ENCODE results near the gene CACNA1G.

The CACNA1G gene

GRCh38 chr17:50645748-50646682 is 85.5 kb downstream of the CACNA1G start:
- no peak for DNase-seq (ENCODE audit: low read depth in 1 of 2, low spot score in 1 of 2)

DNA sequence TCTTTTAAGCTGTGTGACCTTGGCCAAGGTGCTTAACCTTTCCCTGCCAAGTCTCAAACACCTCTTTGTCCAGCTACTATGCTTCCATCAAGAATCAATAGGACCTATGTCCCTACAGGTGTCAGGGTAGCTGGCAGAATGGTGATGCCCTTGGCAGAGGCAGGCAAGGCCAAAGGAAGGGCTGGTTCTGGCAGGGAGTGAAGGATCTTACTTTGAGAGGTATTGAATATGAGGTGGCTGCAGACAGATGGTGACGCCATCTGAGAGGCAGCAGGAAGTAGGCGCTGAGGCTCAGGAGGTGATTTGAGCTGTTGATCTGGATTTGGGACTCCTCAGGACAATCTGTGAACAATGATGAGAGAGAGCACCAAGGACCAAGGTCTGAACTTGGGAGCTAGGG is 86.7 kb downstream of the CACNA1G start:
- DNase-seq (ENCODE audit: low read depth in 1 of 2, low spot score in 1 of 2): no peak

DNA sequence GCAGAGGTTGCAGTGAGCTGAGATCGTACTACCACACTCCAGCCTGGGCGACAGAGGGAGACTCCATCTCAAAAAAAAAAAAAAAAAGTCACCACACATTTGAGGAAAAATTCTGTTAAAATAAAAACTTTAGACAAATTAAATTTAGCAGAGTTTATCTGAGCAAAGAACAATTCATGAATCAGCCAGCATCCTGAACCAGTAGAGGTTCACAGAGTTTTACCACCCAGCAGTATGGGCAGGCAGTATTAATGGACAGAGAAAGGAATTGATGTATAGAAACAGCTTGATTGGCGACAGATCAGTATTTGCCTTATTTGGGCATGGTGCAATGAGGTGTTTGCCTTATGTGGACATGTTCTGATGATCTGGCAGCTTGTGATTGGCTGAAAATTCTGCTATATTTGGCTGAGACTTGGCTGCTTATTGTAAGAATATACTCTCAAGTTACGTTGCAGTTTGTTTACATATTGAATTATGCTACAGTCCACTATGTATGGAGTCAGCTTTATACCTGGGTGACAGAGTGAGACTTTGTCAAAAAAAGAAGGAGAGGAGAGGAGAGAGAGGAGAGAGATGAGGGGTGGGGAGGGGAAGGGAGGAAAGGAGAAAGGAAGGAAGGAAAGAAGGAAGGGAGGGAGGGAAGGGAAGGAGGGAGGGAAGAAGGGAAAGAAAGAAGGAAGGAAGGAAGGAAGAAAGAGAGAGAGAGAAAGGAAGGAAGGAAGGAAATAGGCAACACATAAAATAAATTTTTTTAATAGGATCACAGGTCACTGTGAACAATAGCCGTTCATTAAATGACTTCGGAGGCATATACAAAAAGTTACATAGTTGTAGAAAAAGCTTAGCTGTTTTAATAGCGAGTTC is 88.8 kb downstream of the CACNA1G start:
- no peak for DNase-seq (ENCODE audit: low read depth in 1 of 2, low spot score in 1 of 2)

DNA sequence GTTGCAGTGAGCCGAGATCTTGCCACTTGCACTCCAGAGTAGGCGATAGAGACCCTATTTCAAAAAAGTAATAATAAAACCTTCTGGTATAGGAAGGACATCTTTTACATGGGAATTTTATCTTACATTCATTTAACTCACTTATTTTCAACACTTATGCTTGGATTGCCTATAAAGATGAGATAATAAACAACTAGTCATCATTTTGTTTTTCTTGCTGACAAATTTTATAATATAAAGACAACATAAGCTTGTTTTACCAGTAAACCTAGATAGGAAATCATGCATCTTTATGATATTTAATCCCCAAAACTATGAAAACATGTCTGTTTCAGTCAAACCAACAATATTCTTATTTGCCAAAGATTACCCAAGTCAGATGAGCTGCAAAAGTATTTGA is 91.1 kb downstream of the CACNA1G start:
- no peak for DNase-seq (ENCODE audit: low read depth in 1 of 2, low spot score in 1 of 2)

- DNase-seq (ENCODE audit: low read depth in 1 of 2, low spot score in 1 of 2): no peak
Measured at GRCh38 chr17:50653738-50654137, 93.2 kb downstream of the CACNA1G start.

GRCh38 chr17:50656509-50656908 is 96.0 kb downstream of the CACNA1G start:
- DNase-seq (ENCODE audit: low read depth in 1 of 2, low spot score in 1 of 2): no peak

DNA sequence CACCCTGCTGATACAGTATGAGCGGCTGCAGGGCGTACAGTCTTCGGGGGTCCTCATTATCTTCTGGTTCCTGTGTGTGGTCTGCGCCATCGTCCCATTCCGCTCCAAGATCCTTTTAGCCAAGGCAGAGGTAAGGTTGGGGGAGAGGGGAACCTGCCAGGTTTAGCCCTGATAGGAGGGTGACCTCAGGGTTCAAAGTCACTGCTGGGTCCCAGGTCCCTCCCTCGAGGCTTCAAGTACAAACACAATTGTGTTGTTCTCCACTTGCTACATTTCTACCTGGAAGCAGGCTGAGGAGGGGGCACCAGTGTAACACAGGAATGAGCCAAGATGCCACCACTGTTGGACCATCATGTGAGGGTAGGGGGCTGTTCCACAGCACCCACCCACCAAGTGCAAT is 96.5 kb downstream of the CACNA1G start:
- no peak for DNase-seq (ENCODE audit: low read depth in 1 of 2, low spot score in 1 of 2)

GRCh38 chr17:50657627-50658026 is 97.1 kb downstream of the CACNA1G start:
- DNase-seq (ENCODE audit: low read depth in 1 of 2, low spot score in 1 of 2): no peak

DNA sequence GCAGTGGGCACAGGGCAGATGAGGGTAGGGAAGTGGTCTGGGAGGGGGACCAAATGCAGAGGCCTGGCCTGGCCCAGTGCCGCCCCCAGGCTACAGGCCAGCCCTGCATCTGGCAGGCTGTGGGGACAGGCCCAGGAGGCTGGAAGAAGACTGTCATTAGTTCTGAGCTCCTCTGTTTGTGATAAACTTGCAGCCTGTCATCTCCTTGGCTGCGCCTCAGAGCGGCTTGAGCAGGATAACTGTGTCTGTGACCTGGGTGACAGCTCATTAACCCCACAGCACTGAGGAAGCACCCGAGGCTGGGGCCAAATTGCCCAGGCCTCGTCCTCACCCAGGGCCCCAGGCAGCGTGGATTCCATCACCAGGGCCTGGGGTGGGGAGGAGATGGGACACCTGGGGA is 98.1 kb downstream of the CACNA1G start:
- no peak for DNase-seq (ENCODE audit: low read depth in 1 of 2, low spot score in 1 of 2)

DNA sequence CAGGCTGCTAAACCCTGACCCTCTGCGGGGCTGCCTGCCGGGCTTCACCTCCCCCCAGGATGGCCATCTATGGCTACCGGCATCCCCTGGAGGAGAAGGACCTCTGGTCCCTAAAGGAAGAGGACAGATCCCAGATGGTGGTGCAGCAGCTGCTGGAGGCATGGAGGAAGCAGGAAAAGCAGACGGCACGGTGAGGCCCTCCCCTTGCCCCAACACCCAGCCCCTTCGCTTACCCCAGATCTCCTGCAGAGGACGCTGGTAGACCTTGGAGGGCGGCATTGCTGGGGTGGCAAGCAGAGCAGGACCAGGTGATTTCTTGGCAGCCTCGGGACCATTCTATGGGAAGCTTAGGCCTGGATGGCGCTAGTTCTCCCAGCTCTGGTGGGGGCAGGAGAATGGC is 98.7 kb downstream of the CACNA1G start:
- DNase-seq (ENCODE audit: low read depth in 1 of 2, low spot score in 1 of 2): no peak

- no peak for DNase-seq (ENCODE audit: low read depth in 1 of 2, low spot score in 1 of 2)
Measured at GRCh38 chr17:50660042-50660886, 99.7 kb downstream of the CACNA1G start.

DNA sequence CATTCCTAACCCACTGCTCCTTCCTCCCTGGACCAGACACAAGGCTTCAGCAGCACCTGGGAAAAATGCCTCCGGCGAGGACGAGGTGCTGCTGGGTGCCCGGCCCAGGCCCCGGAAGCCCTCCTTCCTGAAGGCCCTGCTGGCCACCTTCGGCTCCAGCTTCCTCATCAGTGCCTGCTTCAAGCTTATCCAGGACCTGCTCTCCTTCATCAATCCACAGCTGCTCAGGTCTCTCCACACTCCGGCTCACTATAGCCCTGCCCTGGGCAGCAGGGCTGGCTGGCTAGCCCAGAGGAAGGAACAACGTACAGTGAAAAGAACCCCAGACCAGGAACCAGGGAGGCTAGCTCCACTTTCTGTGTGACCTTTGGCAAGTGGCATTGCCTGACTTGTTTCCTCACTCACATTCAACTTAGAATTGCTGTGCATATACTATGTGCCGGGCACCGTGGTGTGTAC is 100.4 kb downstream of the CACNA1G start:
- no peak for DNase-seq (ENCODE audit: low read depth in 1 of 2, low spot score in 1 of 2)

DNA sequence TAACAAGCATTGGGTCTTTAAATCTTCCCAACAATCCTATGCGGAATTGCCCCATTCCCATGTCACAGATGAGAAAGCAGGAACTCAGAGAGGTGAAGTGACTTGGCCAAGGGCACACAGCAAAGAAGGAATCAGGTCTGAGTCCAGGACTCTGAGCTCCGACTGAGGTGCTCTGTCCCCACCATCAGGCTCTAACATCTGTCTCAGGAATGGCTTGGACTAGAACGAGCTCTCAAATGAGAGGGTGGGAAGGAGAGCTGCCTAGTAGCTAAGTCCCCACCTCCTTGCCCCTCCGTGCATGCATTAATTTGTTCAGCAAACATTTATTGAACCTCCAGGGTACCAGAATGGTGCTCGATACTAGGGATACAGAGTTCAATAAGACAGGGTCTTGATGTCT is 100.8 kb downstream of the CACNA1G start:
- no peak for DNase-seq (ENCODE audit: low read depth in 1 of 2, low spot score in 1 of 2)

DNA sequence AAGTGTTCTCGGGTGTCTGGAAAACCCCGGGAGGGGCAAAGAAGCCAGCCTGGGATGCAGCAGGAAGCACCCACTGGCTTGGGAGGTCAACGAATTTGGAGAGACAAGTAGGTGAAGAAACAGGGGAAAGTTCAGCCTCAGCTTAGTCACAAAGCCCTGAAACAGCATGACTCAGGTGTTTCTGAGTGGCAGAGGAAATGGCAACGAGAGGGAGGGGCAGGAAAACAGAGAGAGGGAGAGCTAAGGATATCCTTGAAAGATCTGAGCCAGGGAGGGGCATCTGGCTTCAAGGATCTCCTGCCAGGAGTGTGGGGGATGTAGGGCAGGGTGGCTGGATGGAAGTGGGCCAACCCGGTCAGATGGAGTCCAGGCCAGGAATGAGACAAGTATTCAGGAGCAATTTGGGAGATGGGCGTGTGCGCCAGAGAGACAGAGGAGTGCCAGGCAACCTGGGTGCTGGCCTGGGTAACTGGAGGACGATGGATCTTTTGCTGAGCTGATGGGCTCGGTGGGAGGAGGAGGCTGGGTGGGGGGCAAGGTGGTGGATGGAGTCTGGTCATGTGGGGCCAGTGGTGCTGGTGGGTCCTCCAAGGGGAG is 101.4 kb downstream of the CACNA1G start:
- DNase-seq (ENCODE audit: low read depth in 1 of 2, low spot score in 1 of 2): peak in 1 of 2 donors; percentile 13

- no peak for DNase-seq (ENCODE audit: low read depth in 1 of 2, low spot score in 1 of 2)
Measured at GRCh38 chr17:50662632-50663225, 102.2 kb downstream of the CACNA1G start.

DNA sequence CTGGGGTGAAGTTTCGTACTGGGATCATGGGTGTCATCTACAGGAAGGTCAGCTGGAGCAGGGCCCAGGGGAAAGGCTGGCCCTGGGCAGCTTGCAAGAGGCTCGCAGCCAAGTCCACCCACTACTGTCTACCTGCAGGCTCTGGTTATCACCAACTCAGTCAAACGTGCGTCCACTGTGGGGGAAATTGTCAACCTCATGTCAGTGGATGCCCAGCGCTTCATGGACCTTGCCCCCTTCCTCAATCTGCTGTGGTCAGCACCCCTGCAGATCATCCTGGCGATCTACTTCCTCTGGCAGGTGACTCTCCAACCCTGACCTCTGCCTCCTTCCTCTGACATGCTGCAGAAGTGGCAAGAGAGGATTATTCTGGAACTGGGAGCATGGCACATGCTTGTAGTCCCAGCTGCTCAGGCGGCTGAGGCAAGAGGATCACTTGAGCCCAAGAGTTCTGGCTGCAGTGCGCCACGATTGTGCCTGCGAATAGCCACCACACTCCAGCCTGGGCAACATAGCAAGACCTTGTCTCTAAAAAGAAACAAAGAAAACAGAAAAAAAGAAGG is 103.4 kb downstream of the CACNA1G start:
- DNase-seq (ENCODE audit: low read depth in 1 of 2, low spot score in 1 of 2): no peak

GRCh38 chr17:50664788-50665458 is 104.4 kb downstream of the CACNA1G start:
- no peak for DNase-seq (ENCODE audit: low read depth in 1 of 2, low spot score in 1 of 2)

DNA sequence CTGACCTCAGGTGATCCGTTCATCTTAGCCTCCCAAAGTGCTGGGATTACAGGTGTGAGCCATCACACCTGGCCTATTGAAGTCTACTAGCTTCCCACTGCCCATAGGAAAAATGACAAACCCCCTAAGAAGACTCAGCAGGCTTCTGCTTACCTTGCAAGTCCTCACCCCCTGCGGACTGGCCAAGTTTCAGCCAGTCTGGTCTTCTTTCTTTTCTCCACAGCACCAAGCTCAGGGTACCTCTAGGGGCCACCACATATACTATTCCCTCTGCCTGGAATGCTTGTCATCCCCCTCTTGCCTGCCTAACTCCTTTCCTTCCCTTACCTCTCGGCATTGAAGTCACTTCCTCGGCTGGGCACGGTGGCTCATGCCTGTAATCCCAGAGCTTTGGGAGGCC is 105.3 kb downstream of the CACNA1G start:
- no peak for DNase-seq (ENCODE audit: low read depth in 1 of 2, low spot score in 1 of 2)

GRCh38 chr17:50666316-50666715 is 105.8 kb downstream of the CACNA1G start:
- DNase-seq (ENCODE audit: low read depth in 1 of 2, low spot score in 1 of 2): no peak
